ENCODE data around the gene SEC24C. TPM values are rescaled to one million over a fixed set of nuclear protein-coding genes. Genes with fewer than 3 reads are reported as not detected.
A peak's percentile ranks its signal among the peaks of the same experiment; 100 is the strongest.
"Not testable (repeated sequence)": the region's sequence is repeated elsewhere in the genome, so short reads cannot be mapped to it uniquely, and the experiment has no call there.

The SEC24C gene, protein sequence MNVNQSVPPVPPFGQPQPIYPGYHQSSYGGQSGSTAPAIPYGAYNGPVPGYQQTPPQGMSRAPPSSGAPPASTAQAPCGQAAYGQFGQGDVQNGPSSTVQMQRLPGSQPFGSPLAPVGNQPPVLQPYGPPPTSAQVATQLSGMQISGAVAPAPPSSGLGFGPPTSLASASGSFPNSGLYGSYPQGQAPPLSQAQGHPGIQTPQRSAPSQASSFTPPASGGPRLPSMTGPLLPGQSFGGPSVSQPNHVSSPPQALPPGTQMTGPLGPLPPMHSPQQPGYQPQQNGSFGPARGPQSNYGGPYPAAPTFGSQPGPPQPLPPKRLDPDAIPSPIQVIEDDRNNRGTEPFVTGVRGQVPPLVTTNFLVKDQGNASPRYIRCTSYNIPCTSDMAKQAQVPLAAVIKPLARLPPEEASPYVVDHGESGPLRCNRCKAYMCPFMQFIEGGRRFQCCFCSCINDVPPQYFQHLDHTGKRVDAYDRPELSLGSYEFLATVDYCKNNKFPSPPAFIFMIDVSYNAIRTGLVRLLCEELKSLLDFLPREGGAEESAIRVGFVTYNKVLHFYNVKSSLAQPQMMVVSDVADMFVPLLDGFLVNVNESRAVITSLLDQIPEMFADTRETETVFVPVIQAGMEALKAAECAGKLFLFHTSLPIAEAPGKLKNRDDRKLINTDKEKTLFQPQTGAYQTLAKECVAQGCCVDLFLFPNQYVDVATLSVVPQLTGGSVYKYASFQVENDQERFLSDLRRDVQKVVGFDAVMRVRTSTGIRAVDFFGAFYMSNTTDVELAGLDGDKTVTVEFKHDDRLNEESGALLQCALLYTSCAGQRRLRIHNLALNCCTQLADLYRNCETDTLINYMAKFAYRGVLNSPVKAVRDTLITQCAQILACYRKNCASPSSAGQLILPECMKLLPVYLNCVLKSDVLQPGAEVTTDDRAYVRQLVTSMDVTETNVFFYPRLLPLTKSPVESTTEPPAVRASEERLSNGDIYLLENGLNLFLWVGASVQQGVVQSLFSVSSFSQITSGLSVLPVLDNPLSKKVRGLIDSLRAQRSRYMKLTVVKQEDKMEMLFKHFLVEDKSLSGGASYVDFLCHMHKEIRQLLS
- 50.0 TPM for total RNA-seq

DNA sequence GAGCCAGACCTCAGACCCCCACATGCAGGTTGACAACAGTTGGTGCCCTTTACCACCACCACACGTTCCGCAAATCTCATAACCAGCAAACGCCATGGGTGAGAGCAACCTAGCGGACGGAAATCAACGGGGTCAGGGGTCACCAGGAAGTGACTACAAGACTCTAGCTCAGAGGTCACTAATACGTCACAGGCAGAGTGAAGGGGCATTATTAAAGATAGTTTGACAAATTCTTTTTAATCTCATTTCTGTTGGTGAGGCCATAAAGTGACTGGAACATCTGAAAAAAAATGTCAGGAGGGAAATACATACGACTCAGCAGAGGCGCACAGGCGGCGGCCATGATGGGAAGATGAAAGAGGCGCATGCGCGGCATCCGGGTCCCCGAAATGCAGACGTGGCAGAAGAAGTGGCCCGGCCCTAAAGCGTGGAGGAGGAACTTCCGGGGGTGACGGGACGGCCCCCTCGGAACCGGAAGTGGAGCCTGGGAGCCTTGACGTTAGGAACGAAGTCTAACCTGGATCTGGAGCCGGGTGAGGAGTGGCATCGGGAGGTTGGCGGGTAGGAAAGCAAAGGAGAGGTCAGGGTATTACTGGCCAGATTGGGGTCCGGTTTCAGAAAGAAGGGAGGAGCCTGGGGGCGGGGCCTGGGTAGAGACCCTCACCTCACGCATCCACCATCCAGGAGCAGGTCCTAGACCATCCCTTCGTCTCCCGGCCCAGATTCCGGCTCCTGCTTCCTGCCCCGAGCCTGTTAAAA is at the start of gene SEC24C:
SEC24C (plus strand) TSS at position 468 of the 759 bp plus-strand sequence. CDS start 2,461 bp downstream, outside the sequence.
- peak; percentile 99 for DNase-seq

DNA sequence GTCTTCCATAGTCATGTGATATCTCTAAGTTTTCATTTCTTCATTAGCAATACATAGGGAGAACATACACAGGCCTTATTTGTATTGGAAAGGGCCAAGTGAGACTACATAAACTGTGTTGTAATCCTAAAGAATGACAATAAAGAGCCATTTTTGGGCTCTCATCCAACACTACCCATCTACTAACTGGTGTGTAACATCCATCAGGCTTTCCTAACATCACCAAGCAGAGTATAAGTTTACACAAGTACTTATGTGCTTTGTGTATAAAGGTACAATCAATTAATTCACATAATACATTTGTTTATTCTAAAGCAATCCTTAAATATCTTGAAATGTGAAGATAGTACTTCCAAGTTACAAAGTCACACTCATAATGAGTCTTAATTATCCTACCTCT is 48.9 kb upstream of the SEC24C start:
- not testable (repeated sequence) for DNase-seq

DNA sequence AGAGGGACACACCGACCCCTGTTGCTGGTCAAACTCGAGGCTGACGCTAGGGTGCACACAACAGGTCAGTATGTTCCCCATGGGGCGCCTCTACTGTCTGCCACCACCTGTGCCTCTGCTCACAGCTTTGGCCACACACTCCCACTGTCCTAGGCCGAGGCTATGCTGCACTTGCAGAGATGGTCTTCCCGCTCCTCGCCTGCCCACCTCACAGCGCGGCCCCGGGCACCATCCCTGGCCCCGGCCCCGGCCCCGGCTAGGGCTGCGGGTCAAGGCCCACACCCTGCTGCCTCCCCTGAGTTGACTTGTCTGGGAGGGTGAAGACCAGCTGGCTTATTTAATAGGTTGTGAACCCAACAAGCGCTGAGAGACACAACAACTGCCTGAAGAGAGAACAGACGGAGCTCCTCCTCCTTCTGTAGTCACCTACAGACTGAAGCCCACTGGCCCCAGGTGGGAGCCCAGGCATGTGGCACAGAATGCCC is 46.5 kb upstream of the SEC24C start, which contains the start of gene AGAP5:
AGAP5 (minus strand) TSS at position 435 of the 485 bp plus-strand sequence; CDS start at position 81, 354 bp downstream.
- not testable (repeated sequence) for DNase-seq

DNA sequence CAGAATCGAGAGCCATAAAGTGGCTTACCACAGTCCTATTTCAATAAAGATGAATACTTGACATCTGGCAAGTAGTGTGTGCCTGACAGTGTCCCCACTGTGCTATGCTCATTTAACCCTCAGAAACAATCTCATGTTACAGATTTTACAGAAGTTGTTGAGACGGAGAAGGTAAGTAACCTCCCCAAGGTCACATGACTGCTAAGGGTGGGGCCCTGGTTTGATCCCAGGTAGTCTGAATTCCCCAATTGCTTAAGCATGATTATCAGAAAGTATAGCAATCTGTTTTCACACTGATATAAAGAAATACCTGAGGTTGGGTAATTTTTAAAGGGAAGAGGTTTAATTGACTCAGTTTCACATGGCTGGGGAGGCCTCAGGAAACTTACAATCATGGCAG is 45.4 kb upstream of the SEC24C start:
- not testable (repeated sequence) for DNase-seq

DNA sequence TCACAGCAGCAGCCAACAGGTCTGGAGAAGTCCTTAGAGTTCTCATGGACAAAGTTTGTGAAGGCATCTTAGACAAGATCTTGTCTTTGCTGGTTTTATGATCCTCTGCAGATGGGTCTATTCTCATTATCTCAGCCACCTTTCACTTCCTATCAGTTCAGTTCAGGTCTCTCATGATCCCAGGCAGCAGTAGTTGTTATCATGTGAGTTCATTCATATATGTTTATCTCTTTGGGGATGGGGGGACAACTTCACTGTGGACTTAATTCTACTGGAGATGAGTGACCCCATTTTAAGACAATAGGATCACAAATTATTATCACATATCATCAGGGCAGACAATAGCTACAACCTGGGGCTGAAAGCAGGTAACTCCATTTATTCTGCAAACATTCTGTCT is 40.2 kb upstream of the SEC24C start:
- not testable (repeated sequence) for DNase-seq

DNA sequence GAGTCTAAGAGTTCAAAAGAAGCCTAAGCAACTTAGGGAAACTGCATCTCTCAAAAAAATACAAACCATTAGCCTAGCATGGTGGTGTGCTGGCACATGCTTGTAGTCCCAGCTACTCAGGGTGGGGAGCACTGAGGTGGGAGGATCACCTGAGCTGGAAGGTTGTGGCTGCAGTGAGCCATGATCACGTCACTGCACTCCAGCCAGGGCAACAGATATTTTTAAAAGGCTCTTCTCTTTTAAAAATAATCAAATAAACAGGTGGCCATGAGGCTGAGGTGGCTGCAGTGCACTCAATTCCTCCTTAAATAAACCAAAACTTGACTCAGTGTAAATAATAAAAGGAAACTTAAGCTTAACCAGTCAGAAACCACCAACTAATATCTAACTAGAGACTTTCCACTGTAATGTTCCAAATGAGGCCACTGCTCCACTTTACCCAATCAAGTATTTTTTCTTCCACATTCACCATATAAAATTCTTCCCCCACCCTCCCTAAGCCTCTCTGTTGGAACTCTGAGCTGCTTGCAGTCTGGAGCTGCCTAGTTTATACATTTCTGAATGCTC is 38.6 kb upstream of the SEC24C start:
- not testable (repeated sequence) for DNase-seq

DNA sequence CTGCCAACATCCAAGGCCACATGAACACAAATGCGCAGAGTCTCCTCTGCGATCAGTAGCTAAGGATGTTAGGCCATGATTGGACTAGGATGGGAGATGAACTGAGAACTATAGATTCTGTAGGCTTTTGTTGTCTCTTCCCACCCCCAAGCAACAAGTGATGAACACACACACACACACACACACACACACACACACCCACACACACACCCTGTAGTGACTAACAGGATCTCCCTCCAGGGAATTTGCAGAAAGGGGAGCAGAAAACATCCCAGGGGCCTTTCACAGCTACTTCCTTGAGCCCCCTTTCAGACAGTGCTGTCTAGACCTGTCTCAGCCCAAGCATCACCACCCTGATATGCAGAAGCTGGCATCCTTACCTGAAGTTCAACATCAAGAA is 37.7 kb upstream of the SEC24C start:
- not testable (repeated sequence) for DNase-seq

DNA sequence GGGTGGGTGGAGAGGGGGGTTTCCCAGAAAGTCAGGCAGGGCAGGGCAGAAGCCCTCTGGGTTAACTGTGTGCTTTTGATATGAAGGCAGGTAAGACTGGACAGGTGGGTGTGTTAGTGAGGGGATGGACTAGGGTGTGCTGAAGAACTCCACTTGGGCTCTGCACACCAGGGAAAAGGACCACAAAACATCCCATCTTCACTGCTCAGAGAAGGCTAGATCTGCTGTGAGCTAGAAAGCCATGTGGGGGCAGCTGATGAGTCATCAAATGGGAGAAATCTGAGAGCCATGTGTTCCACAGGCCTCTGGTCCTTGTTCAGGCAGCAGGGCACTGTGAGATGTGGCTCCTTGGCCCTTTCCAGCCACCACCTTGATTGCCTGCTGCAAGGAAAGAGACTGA is 36.5 kb upstream of the SEC24C start:
- DNase-seq = not testable (repeated sequence)

DNA sequence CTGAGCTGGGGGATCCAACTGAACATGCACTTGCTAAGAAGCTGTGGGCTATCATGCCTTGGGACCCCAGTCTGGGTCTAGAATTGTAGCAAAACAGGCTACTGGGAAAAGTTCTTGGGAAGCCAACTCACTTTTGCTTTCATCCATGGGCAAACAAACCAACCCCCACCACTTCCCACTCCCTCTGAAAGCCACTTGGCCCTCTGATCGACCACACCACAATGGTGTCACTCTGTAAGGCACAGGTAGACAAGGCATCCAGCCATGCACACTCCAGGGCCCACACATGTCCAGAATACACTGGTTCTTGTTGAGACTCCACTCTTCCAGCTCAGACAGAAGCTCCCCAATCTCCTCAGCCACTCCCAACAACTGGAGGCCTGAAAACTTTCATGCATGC is 36.0 kb upstream of the SEC24C start:
- not testable (repeated sequence) for DNase-seq

DNA sequence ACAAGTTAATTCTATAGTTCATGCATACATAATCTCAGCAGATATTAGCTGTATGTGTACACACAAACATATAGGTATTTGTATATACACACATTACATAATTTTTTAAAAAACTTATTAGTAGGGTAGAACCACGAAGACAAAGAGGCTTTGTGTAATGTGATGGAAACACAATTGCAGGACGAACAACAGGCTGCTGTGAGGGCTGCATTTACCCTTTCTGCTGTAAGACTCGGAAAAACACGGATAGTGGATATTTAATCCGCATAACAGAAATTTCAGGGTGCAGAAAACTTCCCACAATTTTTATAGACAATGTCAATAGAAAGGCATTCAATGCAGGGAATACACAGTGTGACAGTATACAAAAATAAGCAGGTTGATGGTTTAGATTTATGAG is 32.5 kb upstream of the SEC24C start:
- not testable (repeated sequence) for DNase-seq

DNA sequence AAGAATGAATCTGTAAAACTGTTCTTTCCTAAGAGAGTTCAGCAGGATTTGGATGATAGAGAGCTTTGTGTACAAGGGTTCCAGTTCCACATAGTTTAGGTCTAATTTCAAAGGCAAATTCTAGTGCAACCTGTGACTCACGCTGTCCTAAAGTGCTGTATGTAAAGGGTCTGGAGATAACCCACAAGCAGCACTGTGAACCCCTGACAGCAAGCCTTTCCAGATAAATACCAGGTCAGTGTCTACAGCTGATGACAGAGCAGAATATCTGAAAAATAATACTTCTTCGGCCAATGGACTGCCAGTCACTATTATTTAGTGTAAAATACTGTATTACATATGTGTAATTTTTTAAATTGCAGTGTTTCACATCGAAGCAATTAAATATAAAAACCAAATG is 30.3 kb upstream of the SEC24C start:
- DNase-seq = not testable (repeated sequence)

DNA sequence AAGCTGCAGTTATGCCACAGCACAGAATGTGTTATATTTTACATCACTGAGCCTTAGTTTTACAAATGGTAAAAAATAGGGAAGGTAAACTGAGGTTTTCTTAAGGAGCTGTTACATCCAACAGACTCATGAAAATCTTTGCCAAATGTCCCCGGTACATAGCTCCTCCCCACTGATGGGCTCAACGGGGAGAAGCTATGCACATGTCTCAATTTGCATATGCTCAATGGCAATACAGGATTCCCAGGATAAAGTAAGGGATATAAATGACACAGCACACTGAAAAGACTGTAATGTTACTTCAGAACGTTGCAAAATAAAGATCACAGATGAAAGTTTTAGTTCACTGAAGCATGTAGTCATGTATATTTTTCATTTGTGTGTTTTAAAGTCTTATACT is 29.7 kb upstream of the SEC24C start:
- not testable (repeated sequence) for DNase-seq

DNA sequence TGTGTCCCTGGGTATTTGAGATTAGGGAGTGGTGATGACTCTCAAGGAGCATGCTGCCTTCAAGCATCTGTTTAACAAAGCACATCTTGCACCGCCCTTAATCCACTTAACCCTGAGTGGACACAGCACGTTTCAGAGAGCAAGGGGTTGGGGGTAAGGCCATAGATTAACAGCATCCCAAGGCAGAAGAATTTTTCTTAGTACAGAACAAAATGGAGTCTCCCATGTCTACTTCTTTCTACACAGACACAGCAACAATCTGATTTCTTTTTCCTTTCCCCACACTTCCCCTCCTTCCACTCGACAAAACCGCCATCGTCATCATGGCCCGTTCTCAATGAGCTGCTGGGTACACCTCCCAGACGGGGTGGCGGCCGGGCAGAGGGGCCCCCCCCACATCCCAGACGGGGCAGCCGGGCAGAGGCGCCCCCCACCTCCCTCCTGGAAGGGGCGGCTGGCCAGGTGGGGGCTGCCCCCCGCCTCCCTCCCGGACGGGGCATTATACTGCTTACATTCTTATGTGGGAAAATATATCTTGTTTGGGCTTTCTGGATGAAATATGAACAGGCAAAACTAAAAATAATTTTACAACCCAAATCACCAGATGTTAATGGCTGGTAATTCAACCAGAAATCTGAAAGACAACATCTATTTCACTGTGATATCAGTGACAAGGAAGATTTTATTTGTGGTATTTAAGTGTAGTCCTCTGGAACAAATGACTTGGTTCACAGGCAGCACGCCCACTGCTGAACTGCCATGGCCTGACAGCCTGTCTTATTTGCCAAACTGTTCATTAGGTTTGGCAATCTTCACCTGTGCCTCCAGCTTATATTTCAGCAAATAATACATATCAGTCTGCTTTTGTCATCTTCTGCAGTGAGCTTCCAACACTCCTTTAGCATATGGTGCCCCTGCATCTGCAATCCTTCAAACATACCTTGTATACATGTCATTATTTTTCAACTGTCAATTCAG is 28.7 kb upstream of the SEC24C start:
- DNase-seq = not testable (repeated sequence)

DNA sequence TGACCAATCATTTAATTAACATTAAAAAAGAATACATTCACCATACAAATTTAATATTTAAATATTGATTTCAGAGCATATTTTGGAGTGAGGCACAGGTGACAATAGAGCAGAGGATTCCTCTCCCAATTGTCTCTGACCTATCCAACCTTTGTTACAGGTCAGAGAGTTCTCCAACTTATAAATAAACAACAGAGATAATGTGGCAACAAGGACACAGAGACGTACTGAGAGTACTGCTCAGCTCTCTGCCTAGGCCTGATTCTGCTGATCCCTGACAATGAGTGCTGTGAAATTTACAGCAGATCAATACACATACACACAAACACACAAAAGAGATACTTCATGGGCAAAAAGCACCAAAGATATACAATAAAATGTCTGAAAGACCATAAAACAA is 27.9 kb upstream of the SEC24C start:
- no peak for DNase-seq

DNA sequence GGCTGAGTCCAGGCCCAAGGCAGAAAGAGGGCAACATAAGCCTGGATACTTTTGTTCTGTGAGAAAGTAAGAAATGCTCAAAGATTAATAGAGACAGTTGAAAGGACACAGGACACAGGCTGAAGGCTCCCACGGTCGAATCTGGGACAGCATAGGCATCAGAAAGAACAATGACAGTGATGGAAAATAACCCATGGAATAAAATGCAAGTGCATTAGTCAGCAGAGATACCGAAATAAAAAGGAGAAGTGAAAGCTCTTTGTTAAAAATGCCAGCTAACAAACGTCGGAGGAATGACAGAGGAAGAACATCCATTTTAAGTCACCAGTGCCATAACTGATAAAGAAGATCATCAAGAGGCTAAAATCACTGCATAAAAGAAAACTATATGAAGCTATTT is 26.6 kb upstream of the SEC24C start:
- no peak for DNase-seq

DNA sequence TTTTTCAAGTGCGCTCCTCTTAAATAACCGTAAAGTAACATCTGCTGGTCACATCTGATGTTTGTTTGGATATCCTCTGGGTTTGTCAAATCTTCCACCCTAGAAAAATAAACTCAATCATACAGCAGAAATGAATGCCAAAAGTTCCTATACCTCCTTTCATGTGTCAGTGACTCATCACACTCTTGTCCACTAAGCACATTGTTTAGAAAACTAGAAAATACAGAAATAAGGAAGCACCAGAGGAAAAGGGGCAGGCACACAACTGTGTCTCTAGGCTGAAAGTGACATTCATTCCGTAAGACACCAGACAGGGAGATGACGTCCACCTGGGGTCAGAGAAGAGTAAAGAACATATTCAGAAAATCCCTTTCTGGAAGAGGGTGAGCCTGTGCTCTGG is 23.6 kb upstream of the SEC24C start:
- DNase-seq = not testable (repeated sequence)

DNA sequence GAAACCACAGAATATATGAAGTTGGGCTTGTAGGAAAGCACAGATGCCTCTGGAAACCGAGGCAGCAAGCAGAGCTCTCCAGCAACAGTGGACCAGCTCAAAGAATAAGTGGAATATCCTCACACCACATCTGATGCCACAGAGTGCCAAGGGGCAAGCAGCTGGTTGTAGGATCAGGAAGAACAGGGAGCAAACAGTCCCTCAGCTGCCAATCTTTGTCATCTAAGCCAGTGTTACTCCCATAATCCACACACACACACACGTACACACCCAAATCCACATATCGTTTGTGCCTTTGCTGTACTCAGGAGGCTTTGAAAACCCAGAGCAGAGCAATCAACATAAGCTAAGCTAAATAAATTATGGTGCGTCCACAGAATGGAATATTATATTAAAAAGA is 20.7 kb upstream of the SEC24C start:
- DNase-seq = no peak

DNA sequence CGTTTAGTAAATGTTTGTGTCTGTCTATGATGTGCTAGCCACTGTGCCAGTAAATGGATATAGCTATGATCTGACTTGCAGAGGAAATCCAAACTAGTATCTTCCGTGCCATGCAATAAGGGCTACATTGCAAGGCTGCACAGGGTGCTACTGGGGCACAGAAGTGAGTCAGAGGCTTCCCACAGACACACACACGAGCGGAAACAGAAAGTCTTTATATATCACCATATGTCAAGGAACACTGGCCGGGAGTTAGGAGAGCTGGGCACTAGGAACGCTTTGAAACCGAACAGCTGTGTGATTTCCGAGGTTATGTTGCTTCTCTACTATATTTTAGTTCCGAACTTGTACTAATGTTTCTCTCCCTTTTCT is 14.4 kb upstream of the SEC24C start:
- DNase-seq = not testable (repeated sequence)

DNA sequence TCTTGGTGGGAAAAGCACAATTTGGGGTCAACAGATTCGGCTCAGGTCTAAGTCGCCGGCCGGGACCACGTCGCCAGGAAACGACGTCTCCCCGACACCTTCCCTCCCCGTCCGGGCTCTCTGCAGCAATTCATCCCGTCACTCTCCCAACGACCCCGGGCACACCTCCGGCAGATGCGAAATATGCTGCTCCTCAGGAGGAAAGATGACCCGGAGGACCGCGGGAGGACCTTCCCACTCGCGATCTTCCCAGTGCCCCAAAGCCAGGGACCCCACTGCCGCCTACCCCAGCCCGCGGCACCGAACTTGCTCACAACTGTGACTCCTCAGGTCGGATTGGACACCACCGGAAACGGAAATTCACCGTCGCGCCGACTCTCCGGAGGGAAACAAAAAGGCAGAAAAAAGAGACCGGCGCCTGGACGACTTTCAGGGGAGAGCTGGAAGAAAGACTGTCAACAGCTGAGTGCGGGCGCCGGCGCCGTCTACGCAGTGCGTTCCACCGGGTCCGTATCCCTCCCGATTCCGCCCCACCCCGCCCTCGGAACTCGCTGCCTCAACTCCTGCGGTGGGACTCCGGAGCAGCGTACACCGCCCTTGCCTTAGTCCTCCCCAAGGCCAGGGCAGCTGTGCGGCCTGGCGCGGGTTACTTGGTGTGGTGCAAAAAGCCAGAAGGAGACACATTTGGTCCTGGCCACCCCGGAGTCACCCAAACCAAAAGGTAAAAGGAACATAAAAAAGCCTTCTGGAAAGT is 13.8 kb upstream of the SEC24C start:
- DNase-seq = peak; percentile 97

Measured in tongue (tissue), 2 donors.